Neural cell (in vitro differentiated cells): ENCODE results near the gene PLEKHM3. TPM values are rescaled to one million over a fixed set of nuclear protein-coding genes. Genes with fewer than 3 reads are reported as not detected.

Experiments
- H2AFZ ChIP-seq: fragments of 200-600, 300-800 bp; sonication (generic), shearing (Covaris generic); 2 replicates; pipeline ENCODE4 v1.6.0; 2014; ENCODE audit warnings: low read depth, mild to moderate bottlenecking, antibody characterized with exemption, low read length, moderate library complexity
- H3F3A ChIP-seq: fragments of 200-600 bp; shearing (Covaris generic); 2 replicates; pipeline ENCODE4 v1.6.1; 2016; ENCODE audit warnings: mild to moderate bottlenecking, moderate library complexity, mixed read lengths, antibody characterized with exemption, low read length; ENCODE audit not compliant: insufficient read depth, poor library complexity, severe bottlenecking
- H3K27ac ChIP-seq: fragments of 200-600, 300-800 bp; sonication (generic), shearing (Covaris generic); 2 replicates; pipeline ENCODE4 v1.5.1; 2014; ENCODE audit warnings: mild to moderate bottlenecking, low read length, moderate library complexity
- H3K27me3 ChIP-seq: fragments of 300-800, 200-600 bp; sonication (generic), shearing (Covaris generic); 2 replicates; pipeline ENCODE4 v1.6.0; 2014; ENCODE audit warnings: mild to moderate bottlenecking, low read depth, low read length, moderate library complexity; ENCODE audit not compliant: insufficient read depth
- H3K36me3 ChIP-seq: fragments of 300-800, 200-600 bp; sonication (generic), shearing (Covaris generic); 2 replicates; pipeline ENCODE4 v1.5.1; 2014; ENCODE audit warnings: mild to moderate bottlenecking, antibody characterized with exemption, low read length, moderate library complexity; ENCODE audit not compliant: insufficient read depth
- H3K4me2 ChIP-seq: fragments of 300-800, 200-600 bp; sonication (generic), shearing (Covaris generic); 2 replicates; pipeline ENCODE4 v1.6.0; 2014; ENCODE audit warnings: mild to moderate bottlenecking, low read length
- H3K4me3 ChIP-seq: fragments of 300-800, 200-600 bp; sonication (generic), shearing (Covaris generic); 2 replicates; pipeline ENCODE4 v1.5.1; 2014; ENCODE audit warnings: mild to moderate bottlenecking, low read length, moderate library complexity
- H3K79me2 ChIP-seq: fragments of 200-600 bp; shearing (Covaris generic); replicated peaks from 2 replicates; pipeline ENCODE4 v1.6.0; 2014; ENCODE audit warnings: mild to moderate bottlenecking, low read length, moderate library complexity; ENCODE audit not compliant: insufficient read depth
- H3K9ac ChIP-seq: fragments of 300-800, 200-600 bp; sonication (generic), shearing (Covaris generic); 2 replicates; pipeline ENCODE4 v1.6.1; 2016; ENCODE audit warnings: mild to moderate bottlenecking, low read length, mixed read lengths
- H3K9me2 ChIP-seq: fragments of 200-600 bp; shearing (Covaris generic); 2 replicates; pipeline ENCODE4 v1.6.1; 2016; ENCODE audit warnings: mild to moderate bottlenecking, low read length, mixed read lengths; ENCODE audit not compliant: insufficient read depth
- H3K9me3 ChIP-seq: fragments of 200-600, 300-800 bp; sonication (generic), shearing (Covaris generic); 2 replicates; pipeline ENCODE4 v1.6.1; 2016; ENCODE audit warnings: mild to moderate bottlenecking, mixed run types, low read length, moderate library complexity, mixed read lengths
- H4K20me1 ChIP-seq: fragments of 200-600 bp; shearing (Covaris generic); 2 replicates; pipeline ENCODE4 v1.6.1; 2016; ENCODE audit warnings: mild to moderate bottlenecking, mixed run types; ENCODE audit not compliant: insufficient read depth
- EP300 ChIP-seq: fragments of 450-650 bp; conservative IDR thresholded peaks from 2 replicates; pipeline ENCODE4 v1.6.1; 2014; ENCODE audit warnings: antibody characterized with exemption, mild to moderate bottlenecking, moderate library complexity; ENCODE audit not compliant: poor library complexity, severe bottlenecking
- EZH2 ChIP-seq: fragments of 200-600, 300-800 bp; shearing (Covaris generic), sonication (generic); IDR thresholded peaks from 2 replicates; pipeline ENCODE4 v1.6.1; 2014; ENCODE audit warnings: antibody characterized with exemption, low read length, borderline replicate concordance, mild to moderate bottlenecking; ENCODE audit not compliant: insufficient read depth, poor library complexity, severe bottlenecking
- MXI1 ChIP-seq: fragments of 450-650 bp; conservative IDR thresholded peaks from 2 replicates; pipeline ENCODE4 v1.6.1; 2014; ENCODE audit warnings: antibody characterized with exemption, mild to moderate bottlenecking; ENCODE audit not compliant: poor library complexity, severe bottlenecking
- POLR2AphosphoS5 ChIP-seq: IDR thresholded peaks from 2 replicates; pipeline ENCODE4 v1.6.1; 2012
- RAD21 ChIP-seq: fragments of 450-650 bp; conservative IDR thresholded peaks from 2 replicates; pipeline ENCODE4 v1.6.1; 2014; ENCODE audit warnings: antibody characterized with exemption, mild to moderate bottlenecking, moderate library complexity
- SMC3 ChIP-seq: fragments of 450-650 bp; conservative IDR thresholded peaks from 2 replicates; pipeline ENCODE4 v1.6.1; 2014; ENCODE audit warnings: antibody characterized with exemption, mild to moderate bottlenecking, moderate library complexity; ENCODE audit not compliant: poor library complexity
- TAF1 ChIP-seq: IDR thresholded peaks from 2 replicates; pipeline ENCODE4 v1.6.1; 2012; ENCODE audit warnings: low read depth
- polyA plus RNA-seq: library from polyadenylated mRNA; depleted of rRNA; stranded (reverse); fragments of >200 nt; gene quantifications from 2 replicates; pipeline ENCODE4 v1.2.3, GENCODE V29; 2014
- TF ChIP-seq, protein P1 (sequence below): fragments of 450-650 bp; IDR thresholded peaks from 2 replicates; pipeline ENCODE4 v1.5.1; 2014; ENCODE audit warnings: antibody characterized with exemption, mild to moderate bottlenecking, moderate library complexity; ENCODE audit not compliant: poor library complexity, severe bottlenecking
- TF ChIP-seq, protein P2 (sequence below): IDR thresholded peaks from 2 replicates; pipeline ENCODE4 v1.6.1; 2012; ENCODE audit warnings: borderline replicate concordance

Gene PLEKHM3
- polyA plus RNA-seq, 1 donor from 2014 or later = 13.4 TPM

DNA sequence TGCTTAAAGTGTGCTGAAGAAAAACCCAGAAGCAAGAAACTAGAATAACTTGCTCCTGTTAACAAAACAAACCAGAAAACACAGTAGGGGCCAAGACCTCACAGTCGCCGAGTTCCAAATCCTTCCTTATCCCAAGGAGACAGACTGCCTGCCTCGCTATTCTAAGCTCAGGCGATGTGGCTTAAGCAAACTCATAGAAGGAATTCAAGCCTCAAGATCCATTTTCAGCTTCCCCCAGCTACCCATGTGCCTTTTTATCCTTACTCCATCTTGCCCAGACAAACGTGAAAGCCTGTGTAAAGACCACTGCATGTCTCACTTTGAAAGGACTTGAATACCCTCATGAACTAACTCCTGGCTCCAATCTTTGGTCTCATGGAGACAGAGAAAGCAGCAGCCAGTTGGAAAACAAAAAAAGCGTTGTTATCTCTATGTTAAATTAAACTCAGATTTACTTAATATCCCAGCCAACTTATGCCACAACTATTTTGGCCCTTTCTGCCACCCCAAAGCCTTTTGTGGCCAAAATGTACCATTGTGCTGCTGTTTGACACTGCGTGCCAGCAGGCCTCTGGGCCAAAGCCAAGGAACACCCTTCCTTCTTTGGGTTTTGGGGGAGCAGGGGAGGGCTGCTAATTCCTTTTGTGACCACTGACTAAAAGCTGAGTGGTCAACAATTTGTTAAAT lies 132.5 kb downstream of the PLEKHM3 start:
- H3K9me2 ChIP-seq = no peaks in the 10 kb centered on the region
- TF ChIP-seq, protein P1, sequence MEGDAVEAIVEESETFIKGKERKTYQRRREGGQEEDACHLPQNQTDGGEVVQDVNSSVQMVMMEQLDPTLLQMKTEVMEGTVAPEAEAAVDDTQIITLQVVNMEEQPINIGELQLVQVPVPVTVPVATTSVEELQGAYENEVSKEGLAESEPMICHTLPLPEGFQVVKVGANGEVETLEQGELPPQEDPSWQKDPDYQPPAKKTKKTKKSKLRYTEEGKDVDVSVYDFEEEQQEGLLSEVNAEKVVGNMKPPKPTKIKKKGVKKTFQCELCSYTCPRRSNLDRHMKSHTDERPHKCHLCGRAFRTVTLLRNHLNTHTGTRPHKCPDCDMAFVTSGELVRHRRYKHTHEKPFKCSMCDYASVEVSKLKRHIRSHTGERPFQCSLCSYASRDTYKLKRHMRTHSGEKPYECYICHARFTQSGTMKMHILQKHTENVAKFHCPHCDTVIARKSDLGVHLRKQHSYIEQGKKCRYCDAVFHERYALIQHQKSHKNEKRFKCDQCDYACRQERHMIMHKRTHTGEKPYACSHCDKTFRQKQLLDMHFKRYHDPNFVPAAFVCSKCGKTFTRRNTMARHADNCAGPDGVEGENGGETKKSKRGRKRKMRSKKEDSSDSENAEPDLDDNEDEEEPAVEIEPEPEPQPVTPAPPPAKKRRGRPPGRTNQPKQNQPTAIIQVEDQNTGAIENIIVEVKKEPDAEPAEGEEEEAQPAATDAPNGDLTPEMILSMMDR = no peak
- TF ChIP-seq POLR2AphosphoS5 (no peak), TAF1 (no peak), SMC3 (no peak), EP300 (no peak), RAD21 (no peak), MXI1 (no peak), EZH2 (no peak)
- TF ChIP-seq, protein P2, sequence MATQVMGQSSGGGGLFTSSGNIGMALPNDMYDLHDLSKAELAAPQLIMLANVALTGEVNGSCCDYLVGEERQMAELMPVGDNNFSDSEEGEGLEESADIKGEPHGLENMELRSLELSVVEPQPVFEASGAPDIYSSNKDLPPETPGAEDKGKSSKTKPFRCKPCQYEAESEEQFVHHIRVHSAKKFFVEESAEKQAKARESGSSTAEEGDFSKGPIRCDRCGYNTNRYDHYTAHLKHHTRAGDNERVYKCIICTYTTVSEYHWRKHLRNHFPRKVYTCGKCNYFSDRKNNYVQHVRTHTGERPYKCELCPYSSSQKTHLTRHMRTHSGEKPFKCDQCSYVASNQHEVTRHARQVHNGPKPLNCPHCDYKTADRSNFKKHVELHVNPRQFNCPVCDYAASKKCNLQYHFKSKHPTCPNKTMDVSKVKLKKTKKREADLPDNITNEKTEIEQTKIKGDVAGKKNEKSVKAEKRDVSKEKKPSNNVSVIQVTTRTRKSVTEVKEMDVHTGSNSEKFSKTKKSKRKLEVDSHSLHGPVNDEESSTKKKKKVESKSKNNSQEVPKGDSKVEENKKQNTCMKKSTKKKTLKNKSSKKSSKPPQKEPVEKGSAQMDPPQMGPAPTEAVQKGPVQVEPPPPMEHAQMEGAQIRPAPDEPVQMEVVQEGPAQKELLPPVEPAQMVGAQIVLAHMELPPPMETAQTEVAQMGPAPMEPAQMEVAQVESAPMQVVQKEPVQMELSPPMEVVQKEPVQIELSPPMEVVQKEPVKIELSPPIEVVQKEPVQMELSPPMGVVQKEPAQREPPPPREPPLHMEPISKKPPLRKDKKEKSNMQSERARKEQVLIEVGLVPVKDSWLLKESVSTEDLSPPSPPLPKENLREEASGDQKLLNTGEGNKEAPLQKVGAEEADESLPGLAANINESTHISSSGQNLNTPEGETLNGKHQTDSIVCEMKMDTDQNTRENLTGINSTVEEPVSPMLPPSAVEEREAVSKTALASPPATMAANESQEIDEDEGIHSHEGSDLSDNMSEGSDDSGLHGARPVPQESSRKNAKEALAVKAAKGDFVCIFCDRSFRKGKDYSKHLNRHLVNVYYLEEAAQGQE = no peak
- no peak overlapping the region for H3K4me3 ChIP-seq
- H3K27ac ChIP-seq = no peak overlapping the region
- H2AFZ ChIP-seq = no peak overlapping the region
- no peak overlapping the region for H3K4me2 ChIP-seq
- no peak overlapping the region for H3K9ac ChIP-seq
- H3K36me3 ChIP-seq = no peaks in the 10 kb centered on the region
- peaks cover 4% of the 10 kb centered on the region for H3F3A ChIP-seq
- H3K27me3 ChIP-seq = no peaks in the 10 kb centered on the region
- H4K20me1 ChIP-seq = no peaks in the 10 kb centered on the region
- H3K9me3 ChIP-seq = no peaks in the 10 kb centered on the region
- H3K79me2 ChIP-seq = no peaks in the 10 kb centered on the region

DNA sequence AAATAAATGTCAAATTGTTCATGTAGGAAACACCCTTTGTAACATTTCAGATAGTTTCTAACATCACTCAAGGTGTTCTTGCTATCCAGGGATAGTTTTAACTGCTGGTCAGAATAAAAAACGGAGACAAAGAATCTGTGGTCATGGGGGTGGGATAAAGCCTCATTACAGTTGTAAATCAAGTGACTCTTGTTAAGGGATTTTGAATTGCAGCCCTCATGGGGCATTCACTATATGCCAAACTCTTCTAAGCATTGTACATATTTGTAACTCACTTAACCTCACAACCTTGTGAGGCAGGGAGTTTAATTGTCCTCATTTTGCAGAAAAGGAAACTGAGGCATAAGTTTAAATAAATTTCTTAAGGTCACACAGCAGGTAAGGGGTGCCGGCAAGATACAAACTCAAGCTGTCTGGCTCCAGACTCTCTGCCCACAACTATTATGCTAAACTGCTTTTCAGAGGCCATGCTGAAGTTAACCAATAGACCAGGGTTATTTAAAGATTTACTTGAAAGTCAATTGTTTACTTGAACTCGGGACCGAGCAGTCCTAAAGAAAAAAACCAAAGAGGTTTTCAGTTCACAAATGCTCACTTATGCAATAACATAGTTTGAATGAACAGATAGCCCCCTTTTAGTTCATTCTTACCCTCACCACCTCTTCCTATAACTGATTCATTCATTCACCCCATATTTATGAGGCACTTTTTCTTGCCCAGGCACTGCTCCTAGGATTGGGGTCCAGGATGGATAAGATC lies 134.1 kb downstream of the PLEKHM3 start:
- Histone ChIP-seq H3K4me2 (no peak overlapping the region), H3K9me3 (no peaks in the 10 kb centered on the region), H3K9ac (no peak overlapping the region), H3K36me3 (no peaks in the 10 kb centered on the region), H3K27ac (no peak overlapping the region), H3K9me2 (no peaks in the 10 kb centered on the region), H3K4me3 (no peak overlapping the region), H3K79me2 (no peaks in the 10 kb centered on the region), H4K20me1 (no peaks in the 10 kb centered on the region), H3F3A (peaks cover 4% of the 10 kb centered on the region), H2AFZ (no peak overlapping the region), H3K27me3 (no peaks in the 10 kb centered on the region)
- TF ChIP-seq TAF1 (no peak), EZH2 (no peak), POLR2AphosphoS5 (no peak), SMC3 (no peak), MXI1 (no peak), RAD21 (no peak), EP300 (no peak)
- TF ChIP-seq, protein P1 = no peak
- TF ChIP-seq, protein P2 = no peak
